HuH-7 (cell line): ENCODE results near the gene RAB4B.
A peak's percentile ranks its signal among the peaks of the same experiment; 100 is the strongest.
"Not testable (repeated sequence)": the region's sequence is repeated elsewhere in the genome, so short reads cannot be mapped to it uniquely, and the experiment has no call there.

ENCODE experiments used
- DNase-seq: peaks from one replicate; pipeline ENCODE4 v3.0.0; 2011; ENCODE audit warnings: low spot score

The RAB4B gene

GRCh38 chr19:40803857-40804782 lies 26.1 kb downstream of the RAB4B start:
- no peak for DNase-seq

DNA sequence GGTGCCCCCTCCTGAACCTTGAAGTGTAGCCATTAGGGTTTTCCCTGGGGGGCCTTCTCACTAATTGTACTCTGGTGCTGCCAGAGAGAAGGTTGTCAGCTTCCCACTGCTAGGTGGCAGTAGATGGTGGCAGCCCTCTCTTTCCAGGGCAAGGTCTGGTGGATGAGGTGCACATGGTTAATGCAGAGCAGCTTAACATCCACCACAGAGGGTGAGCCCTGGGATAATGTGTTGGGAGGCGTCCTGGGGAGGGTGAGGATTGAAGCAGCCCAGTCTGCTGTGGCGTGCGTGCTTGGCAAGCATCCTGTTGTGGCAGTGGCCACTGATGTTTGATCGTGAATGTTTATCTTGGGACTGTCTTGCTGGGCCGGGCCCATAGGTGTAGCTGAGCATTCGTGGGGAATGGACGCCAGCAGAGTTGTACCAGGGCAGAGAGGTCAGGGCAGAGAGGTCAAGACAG lies 26.8 kb downstream of the RAB4B start:
- no peak for DNase-seq

DNA sequence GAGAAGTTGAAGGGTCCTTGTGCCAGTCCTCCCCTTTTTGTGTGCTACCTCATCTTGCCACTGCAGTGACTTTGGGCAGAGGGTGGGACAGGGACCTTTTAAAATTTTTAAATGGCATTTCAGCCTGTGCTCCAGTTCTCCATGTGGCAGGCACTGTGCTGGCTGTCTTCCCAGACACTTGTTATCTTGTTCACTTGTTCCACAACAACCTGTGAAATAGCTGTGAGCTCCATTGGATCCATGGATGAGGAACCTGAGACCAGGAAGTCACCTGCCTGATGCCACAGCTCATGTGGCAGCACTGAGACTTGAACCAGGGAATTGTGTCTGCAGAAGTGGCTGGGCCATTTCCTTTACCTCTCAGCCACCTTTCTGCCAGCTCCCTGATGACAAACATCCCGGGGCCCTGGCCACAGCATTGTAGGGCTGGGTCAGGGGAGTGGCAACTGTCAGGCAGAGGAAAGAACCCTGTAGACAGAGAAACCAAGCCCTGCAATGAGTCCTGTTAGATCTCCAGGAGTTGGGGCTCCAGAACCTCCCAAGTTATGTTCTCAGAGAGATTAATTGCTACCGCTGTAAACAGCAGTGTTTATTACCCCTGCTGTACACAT lies 27.3 kb downstream of the RAB4B start:
- DNase-seq: no peak

- DNase-seq: peak; percentile 92
Observed at GRCh38 chr19:40806423-40807146, 28.5 kb downstream of the RAB4B start.

- DNase-seq: peak; percentile 72
Observed at GRCh38 chr19:40807147-40808020, 29.3 kb downstream of the RAB4B start.

DNA sequence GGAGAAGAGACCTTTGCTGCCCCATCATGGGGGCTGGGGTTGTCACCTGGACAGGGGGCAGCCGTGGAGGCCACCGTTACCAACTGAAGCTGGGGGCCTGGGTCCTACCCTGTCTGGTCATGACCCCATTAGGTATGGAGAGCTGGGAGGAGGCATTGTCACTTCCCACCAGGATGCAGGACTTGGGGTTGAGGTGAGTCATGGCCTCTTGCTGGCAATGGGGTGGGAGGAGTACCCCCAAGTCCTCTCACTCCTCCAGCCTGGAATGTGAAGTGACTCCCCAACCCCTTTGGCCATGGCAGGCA lies 29.9 kb downstream of the RAB4B start:
- DNase-seq: no peak

- DNase-seq: no peak
Observed at GRCh38 chr19:40808497-40808896, 30.4 kb downstream of the RAB4B start.

GRCh38 chr19:40809358-40810086 lies 31.5 kb downstream of the RAB4B start:
- no peak for DNase-seq

DNA sequence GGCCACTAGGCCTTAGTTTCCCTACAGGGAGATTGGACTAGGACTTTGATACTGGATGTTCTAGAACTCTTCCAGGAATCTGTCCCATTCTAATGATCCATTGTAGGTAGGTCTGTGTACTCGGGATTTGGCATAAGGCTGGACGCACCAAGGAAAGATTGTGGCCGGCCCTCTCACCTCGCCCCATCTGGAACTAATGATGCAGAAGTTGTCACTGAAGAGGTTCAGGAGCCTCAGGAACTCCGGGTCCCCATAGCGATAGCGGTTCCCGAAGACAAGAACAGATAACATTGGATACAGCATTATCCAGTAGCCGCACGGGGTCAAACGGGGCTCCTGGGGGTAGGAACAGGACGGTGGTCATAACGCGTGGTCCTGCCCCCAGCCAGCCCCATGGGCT lies 32.1 kb downstream of the RAB4B start:
- no peak for DNase-seq

DNA sequence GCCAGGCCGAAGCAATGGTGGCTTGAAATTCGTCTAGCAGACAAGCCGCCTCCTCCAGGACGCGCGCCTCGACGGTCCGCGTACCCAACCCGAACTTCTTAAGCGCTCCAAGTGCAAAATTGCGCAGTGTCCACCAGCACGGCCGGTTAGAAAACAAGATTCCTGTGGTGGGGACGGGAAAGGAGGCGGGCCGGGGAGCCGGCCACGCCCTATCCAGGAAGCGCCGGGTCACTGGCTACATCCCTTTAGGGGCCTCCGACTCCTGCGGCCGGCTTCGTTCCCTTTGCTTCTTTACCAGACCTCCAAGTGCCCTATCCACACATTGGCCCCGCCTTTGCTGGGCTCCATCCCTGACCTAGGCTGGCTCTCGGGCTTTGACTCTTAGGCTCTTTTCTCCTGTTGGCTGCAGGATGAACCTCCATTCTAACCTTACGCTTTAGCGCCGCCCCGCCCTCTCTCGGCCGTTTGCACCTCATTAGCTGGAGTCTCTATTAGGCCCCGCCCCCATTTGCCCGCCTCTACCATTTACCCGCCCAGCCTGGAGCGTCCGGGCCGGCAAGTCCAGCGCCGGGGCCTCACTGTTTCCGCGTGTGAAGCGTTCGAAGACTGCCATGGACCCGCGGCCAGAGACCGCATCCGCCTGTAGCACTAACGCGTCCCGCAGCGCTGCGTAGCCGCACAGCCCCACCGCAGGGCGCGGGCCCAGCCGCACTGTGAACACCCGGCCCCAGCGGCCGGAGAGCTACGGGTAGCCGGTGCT lies 32.8 kb downstream of the RAB4B start:
- DNase-seq: not testable (repeated sequence)

- DNase-seq: no peak
Observed at GRCh38 chr19:40811478-40812341, 33.7 kb downstream of the RAB4B start.

GRCh38 chr19:40812571-40812970 lies 34.5 kb downstream of the RAB4B start:
- DNase-seq: not testable (repeated sequence)

DNA sequence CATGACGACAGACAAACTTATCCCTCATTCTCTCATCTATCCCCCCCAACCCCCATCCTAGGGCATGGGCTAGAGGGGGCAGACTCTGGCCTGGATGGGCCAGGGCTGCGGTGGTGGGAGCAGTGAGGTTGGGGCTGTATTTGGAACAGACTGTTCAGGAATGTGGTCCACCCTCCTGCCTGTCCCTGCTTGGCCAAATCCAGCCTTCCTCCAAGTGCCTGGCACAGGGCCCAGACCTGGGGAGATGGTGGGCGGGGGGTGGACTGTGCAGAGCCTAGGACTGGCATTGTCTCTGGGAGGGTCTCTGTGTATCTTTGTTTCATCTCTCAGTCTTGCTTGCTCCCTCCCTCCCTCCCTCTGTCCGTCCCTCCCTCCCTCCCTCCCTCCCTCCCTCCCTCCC lies 35.1 kb downstream of the RAB4B start:
- no peak for DNase-seq

GRCh38 chr19:40815223-40815622 lies 37.2 kb downstream of the RAB4B start:
- DNase-seq: no peak

GRCh38 chr19:40818480-40819399 lies 40.7 kb downstream of the RAB4B start:
- not testable (repeated sequence) for DNase-seq

DNA sequence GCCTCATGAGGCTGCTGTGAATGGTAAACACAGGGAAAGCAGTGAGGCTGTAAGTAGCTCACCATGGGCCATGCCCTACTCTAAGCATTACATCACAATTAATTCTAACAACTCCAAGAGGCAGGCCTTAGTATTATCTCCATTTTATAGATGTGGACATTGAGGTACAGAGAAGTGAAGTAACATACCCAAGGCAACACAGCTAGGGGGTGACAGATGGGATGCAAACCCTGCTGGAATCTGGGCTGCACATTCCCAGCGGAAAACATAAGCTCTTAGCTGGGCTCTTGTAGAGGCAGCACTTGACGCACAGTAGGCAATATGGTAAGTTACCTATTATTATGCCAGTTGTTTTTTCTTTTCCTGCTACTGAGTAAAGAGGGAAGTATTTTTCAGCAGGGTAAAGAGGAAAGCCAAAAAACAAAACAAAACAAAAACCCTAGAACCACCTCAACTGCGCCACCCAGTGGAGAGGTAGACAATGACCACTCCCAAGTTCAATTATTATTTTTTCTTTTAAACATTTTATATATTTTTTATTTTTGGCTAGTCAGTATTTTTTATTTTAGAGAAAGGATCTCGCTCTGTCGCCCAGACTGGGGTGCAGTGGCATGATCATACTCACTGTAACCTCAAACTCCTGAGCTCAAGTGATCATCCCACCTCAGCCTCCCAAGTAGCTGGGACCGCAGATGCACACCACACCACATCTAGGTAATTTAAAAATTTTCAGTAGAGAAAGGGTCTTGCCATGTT lies 41.6 kb downstream of the RAB4B start:
- not testable (repeated sequence) for DNase-seq

DNA sequence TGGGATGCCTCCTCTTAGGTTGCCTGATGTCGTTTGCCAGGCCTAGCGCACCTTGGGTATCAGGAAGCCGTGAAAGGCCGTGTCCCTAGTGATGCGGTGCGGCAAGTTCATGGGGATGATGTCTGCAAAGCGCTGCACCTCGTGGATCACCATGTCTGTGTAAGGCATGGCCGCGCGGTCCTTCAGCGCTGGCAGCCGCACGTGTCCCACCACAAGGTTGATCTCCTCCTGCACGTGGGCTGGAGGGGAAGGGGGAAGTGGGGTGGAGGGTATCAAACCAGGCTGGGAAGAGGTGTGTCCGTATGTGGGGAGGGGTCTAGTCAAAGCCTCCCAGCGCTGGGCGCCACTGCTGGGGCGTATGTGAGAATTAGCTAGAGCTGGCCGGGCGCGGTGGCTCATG lies 44.1 kb downstream of the RAB4B start:
- DNase-seq: no peak
